Liver (tissue), 9 donors: ENCODE results near the gene KIFC1. TPM values are rescaled to one million over a fixed set of nuclear protein-coding genes. Genes with fewer than 3 reads are reported as not detected.

Source experiments
- DNase-seq: peaks from one replicate; pipeline ENCODE4 v3.0.0-alpha.2; 2017; ENCODE audit warnings: low spot score
- H3K27ac ChIP-seq, 2 donors: one replicate each; pipeline ENCODE4 v1.7.0; 2013; ENCODE audit warnings: inconsistent platforms in 2 of 2, low read length in 2 of 2, control low read depth in 1 of 2, low read depth in 1 of 2, mild to moderate bottlenecking in 1 of 2
- H3K27me3 ChIP-seq, 4 donors: one replicate each; pipeline versions ENCODE4 v1.6.1 to v1.7.0; 2013; ENCODE audit warnings: low read length in 3 of 4, inconsistent platforms in 1 of 4, mild to moderate bottlenecking in 1 of 4, moderate library complexity in 1 of 4; ENCODE audit not compliant: control insufficient read depth in 4 of 4, insufficient read depth in 4 of 4
- H3K36me3 ChIP-seq, 4 donors: one replicate each; pipeline versions ENCODE4 v1.6.1 to v1.7.0; 2013; ENCODE audit warnings: low read length in 3 of 4, mild to moderate bottlenecking in 3 of 4, low read depth in 1 of 4, moderate library complexity in 1 of 4; ENCODE audit not compliant: control insufficient read depth in 4 of 4, insufficient read depth in 3 of 4
- H3K4me1 ChIP-seq, 4 donors: one replicate each; pipeline versions ENCODE4 v1.6.1 to v1.7.0; 2013; ENCODE audit warnings: low read length in 3 of 4, mild to moderate bottlenecking in 3 of 4, moderate library complexity in 1 of 4; ENCODE audit not compliant: control insufficient read depth in 4 of 4, insufficient read depth in 4 of 4
- H3K4me3 ChIP-seq, 3 donors: one replicate each; pipeline versions ENCODE4 v1.6.1 to v1.7.0; 2013; ENCODE audit warnings: low read length in 3 of 3, control low read depth in 1 of 3, low read depth in 1 of 3, mild to moderate bottlenecking in 1 of 3
- H3K9ac ChIP-seq, 2 donors: one replicate each; pipeline ENCODE4 v1.7.0; 2013; ENCODE audit warnings: low read length in 2 of 2, mild to moderate bottlenecking in 2 of 2, moderate library complexity in 2 of 2, control low read depth in 1 of 2, low read depth in 1 of 2
- H3K9me3 ChIP-seq, 4 donors: one replicate each; pipeline versions ENCODE4 v1.6.1 to v1.7.0; 2013; ENCODE audit warnings: low read length in 3 of 4; ENCODE audit not compliant: control insufficient read depth in 4 of 4
- EGR1 ChIP-seq, 2 donors: IDR thresholded peaks; 2 replicates each; pipeline ENCODE4 v1.6.1; 2016 to 2018; ENCODE audit warnings: antibody characterized with exemption in 2 of 2, low read depth in 2 of 2
- FOXA1 ChIP-seq: IDR thresholded peaks from 2 replicates; pipeline ENCODE4 v1.6.1; 2016; ENCODE audit warnings: antibody characterized with exemption
- FOXA2 ChIP-seq: IDR thresholded peaks from 2 replicates; pipeline ENCODE4 v1.6.1; 2016; ENCODE audit warnings: antibody characterized with exemption
- GABPA ChIP-seq, 2 donors: IDR thresholded peaks in 1 of 2; conservative IDR thresholded peaks in 1 of 2; 2 replicates each; pipeline ENCODE4 v1.6.1; 2016; ENCODE audit warnings: antibody characterized with exemption in 2 of 2, mild to moderate bottlenecking in 1 of 2, moderate library complexity in 1 of 2
- HNF4A ChIP-seq, 2 donors: conservative IDR thresholded peaks; 2 replicates each; pipeline ENCODE4 v1.6.1; 2016; ENCODE audit warnings: antibody characterized with exemption in 2 of 2, mild to moderate bottlenecking in 2 of 2
- HNF4G ChIP-seq: IDR thresholded peaks from 2 replicates; pipeline ENCODE4 v1.6.1; 2016; ENCODE audit warnings: antibody characterized with exemption
- JUND ChIP-seq, 2 donors: IDR thresholded peaks; 2 replicates each; pipeline ENCODE4 v1.6.1; 2016; ENCODE audit warnings: antibody characterized with exemption in 2 of 2
- NR2F2 ChIP-seq: IDR thresholded peaks from 2 replicates; pipeline ENCODE4 v1.6.1; 2016; ENCODE audit warnings: antibody characterized with exemption
- RAD21 ChIP-seq, 2 donors: IDR thresholded peaks; 2 replicates each; pipeline ENCODE4 v1.6.1; 2016; ENCODE audit warnings: antibody characterized with exemption in 2 of 2, mild to moderate bottlenecking in 2 of 2
- RXRA ChIP-seq, 2 donors: IDR thresholded peaks; 2 replicates each; pipeline ENCODE4 v1.6.1; 2017 to 2018; ENCODE audit warnings: antibody characterized with exemption in 2 of 2, mild to moderate bottlenecking in 1 of 2
- SP1 ChIP-seq: IDR thresholded peaks from 2 replicates; pipeline ENCODE4 v1.6.1; 2018; ENCODE audit warnings: antibody characterized with exemption, mild to moderate bottlenecking
- YY1 ChIP-seq: IDR thresholded peaks from 2 replicates; pipeline ENCODE4 v1.6.1; 2016; ENCODE audit warnings: antibody characterized with exemption, mild to moderate bottlenecking
- WGBS: extraction: QIAGEN DNeasy Blood & Tissue Kit; methylation state at CpG from one replicate; pipeline ENCODE4 v1.1.7; 2013; 5-methylcytosine and 5-hydroxymethylcytosine counted together
- polyA plus RNA-seq, 2 donors: library from polyadenylated mRNA; stranded (reverse) in 1 of 2; unstranded in 1 of 2; fragments of 200-250 nt in 1 of 2; fragments of >200 nt in 1 of 2; fragmentation: Nextera tagmentation in 1 of 2; extraction: Ambion mirVana in 1 of 2; gene quantifications; one replicate each; pipeline versions ENCODE4 v1.2.1 to v1.2.3, GENCODE V29; 2013 to 2015
- total RNA-seq, 2 donors: library from RNA; depleted of rRNA; stranded (reverse); fragments of >200 nt; gene quantifications; one replicate each; pipeline ENCODE4 v1.2.3, GENCODE V29; 2014
- TF ChIP-seq, protein P1 (sequence below): IDR thresholded peaks from 2 replicates; pipeline ENCODE4 v1.6.1; 2016; ENCODE audit warnings: antibody characterized with exemption
- TF ChIP-seq, protein P2 (sequence below): IDR thresholded peaks from 2 replicates; pipeline ENCODE4 v1.6.1; 2016; ENCODE audit warnings: antibody characterized with exemption
- TF ChIP-seq, protein P3 (sequence below): IDR thresholded peaks from 2 replicates; pipeline ENCODE4 v1.6.1; 2016; ENCODE audit warnings: antibody characterized with exemption
- TF ChIP-seq, protein P4 (sequence below): fragments of 150-350 bp; IDR thresholded peaks from 2 replicates; pipeline ENCODE4 v1.5.1; 2017; ENCODE audit warnings: improper control_type of control experiment, low read depth, low read length; ENCODE audit not compliant: missing input control
- donor health status: healthy.
- donor health status: healthy.
- donor health status: healthy.
- donor health status: healthy.
- donor health status: healthy.

KIFC1 gene
- total and polyA plus RNA-seq, 4 donors: 0.08 to 30.0 (median 1.3) TPM

DNA sequence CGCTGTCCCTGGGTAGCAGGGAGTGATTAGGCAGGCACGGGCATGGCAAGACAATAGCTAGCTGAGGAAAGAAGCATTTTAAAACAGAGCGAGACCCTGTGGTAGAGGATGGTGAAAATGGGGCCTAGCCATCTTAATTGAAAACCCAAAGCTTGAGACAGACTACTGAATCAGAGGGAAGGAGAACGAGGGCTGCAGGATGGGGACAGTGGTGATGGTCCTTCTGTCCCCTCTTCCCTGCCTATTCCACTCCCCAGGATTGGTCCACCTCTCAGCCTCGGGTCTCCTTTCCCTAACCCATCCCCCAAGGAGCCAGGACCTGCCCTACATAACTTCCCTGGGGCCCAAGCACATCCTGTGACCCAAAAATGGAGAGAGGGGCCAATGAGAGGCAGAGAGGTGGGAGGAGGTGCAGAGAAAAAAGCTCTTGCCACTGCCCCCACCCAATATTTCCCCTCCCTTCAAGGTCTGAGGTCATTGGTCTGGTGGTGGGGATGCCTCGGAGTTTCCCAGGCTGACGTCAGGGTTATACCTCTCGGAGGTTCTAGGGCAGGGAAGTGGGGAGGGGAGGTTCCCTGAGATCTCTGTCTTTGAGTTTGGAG lies 27.2 kb downstream of the KIFC1 start:
- H3K36me3 ChIP-seq: peaks cover 6 to 16% (median 12%) of the 10 kb centered on the region in 4 donors
- TF ChIP-seq EGR1 (IDR thresholded peaks at IDR 0.05; ENCODE audit: low read depth in 2 of 2) (no peak), SP1 (no peak), FOXA2 (no peak), JUND (IDR thresholded peaks at IDR 0.05) (no peak), NR2F2 (no peak), RXRA (IDR thresholded peaks at IDR 0.05) (no peak), YY1 (no peak), HNF4A (conservative IDR thresholded peaks at IDR 0.05) (no peak), FOXA1 (no peak), RAD21 (IDR thresholded peaks at IDR 0.05) (no peak), HNF4G (no peak), GABPA (IDR thresholded peaks at IDR 0.05 in 1 of 2, conservative IDR thresholded peaks at IDR 0.05 in 1 of 2) (no peak)
- TF ChIP-seq, protein P1, sequence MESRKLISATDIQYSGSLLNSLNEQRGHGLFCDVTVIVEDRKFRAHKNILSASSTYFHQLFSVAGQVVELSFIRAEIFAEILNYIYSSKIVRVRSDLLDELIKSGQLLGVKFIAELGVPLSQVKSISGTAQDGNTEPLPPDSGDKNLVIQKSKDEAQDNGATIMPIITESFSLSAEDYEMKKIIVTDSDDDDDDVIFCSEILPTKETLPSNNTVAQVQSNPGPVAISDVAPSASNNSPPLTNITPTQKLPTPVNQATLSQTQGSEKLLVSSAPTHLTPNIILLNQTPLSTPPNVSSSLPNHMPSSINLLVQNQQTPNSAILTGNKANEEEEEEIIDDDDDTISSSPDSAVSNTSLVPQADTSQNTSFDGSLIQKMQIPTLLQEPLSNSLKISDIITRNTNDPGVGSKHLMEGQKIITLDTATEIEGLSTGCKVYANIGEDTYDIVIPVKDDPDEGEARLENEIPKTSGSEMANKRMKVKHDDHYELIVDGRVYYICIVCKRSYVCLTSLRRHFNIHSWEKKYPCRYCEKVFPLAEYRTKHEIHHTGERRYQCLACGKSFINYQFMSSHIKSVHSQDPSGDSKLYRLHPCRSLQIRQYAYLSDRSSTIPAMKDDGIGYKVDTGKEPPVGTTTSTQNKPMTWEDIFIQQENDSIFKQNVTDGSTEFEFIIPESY: no peak
- TF ChIP-seq, protein P2, sequence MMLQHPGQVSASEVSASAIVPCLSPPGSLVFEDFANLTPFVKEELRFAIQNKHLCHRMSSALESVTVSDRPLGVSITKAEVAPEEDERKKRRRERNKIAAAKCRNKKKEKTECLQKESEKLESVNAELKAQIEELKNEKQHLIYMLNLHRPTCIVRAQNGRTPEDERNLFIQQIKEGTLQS: no peak
- TF ChIP-seq, protein P3, sequence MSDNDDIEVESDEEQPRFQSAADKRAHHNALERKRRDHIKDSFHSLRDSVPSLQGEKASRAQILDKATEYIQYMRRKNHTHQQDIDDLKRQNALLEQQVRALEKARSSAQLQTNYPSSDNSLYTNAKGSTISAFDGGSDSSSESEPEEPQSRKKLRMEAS: no peak
- TF ChIP-seq, protein P4, sequence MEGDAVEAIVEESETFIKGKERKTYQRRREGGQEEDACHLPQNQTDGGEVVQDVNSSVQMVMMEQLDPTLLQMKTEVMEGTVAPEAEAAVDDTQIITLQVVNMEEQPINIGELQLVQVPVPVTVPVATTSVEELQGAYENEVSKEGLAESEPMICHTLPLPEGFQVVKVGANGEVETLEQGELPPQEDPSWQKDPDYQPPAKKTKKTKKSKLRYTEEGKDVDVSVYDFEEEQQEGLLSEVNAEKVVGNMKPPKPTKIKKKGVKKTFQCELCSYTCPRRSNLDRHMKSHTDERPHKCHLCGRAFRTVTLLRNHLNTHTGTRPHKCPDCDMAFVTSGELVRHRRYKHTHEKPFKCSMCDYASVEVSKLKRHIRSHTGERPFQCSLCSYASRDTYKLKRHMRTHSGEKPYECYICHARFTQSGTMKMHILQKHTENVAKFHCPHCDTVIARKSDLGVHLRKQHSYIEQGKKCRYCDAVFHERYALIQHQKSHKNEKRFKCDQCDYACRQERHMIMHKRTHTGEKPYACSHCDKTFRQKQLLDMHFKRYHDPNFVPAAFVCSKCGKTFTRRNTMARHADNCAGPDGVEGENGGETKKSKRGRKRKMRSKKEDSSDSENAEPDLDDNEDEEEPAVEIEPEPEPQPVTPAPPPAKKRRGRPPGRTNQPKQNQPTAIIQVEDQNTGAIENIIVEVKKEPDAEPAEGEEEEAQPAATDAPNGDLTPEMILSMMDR: no peak
- peak overlapping the region in 1 of 2 donors; percentile 63 for H3K9ac ChIP-seq
- DNase-seq: no peak
- peak overlapping the region; percentile 80 to 89 for H3K27ac ChIP-seq
- no peaks in the 10 kb centered on the region for H3K27me3 ChIP-seq
- WGBS: 53% methylated on average over 8 of the region's 8 CpGs
- H3K4me3 ChIP-seq: peak overlapping the region; percentile 21 to 53 (median 51)
- peaks cover 10 to 31% (median 21%) of the 10 kb centered on the region in 4 donors for H3K4me1 ChIP-seq
- H3K9me3 ChIP-seq: no peaks in the 10 kb centered on the region

DNA sequence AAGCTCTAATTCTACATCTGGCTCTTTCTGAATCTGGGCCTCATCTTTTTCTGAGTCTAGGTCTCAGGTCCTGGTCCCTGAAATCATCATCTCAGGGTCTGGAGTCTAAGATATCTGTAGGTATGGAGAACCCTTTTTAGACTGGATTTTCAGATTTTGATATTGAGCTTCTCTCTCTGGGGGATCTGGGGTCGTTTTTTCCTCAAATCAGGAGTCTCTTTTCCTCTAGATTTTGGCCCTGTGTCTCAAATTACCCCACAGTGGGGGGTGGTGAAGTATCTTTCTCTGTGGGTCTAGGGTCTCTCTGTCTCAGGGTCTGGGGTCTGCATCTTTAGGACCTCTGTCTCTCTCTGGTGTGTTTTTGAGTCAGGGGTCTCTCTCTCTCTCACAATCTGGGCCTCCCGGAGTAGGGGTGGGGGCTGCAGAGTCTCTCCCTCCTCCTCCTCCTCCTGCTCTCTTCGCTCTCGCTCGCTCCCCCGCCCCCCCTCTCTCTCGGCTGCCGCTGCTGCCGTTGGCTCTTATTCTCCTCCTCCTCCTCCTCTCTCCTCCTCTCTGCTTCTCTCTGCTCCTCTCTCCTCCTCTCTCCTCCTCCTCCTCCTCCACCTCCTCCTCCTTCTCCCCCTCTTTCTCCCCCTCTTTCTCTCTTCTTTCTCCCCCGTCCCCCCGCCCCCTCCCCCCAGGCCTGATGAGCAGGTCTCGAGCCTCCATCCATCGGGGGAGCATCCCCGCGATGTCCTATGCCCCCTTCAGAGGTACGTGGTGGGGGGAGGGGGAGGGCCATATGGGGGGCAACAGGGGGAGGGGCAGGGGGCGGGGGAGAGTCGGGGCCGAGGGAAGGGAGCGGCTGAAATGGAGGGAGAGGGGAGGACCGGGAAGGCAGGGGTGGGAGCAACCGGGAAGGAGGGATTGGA lies 28.2 kb downstream of the KIFC1 start, which contains the start of gene SYNGAP1:
Gene SYNGAP1 (plus strand): TSS at position 486 of the 911 bp plus-strand sequence. CDS start 200 bp downstream, at position 686.
- no peak for DNase-seq
- TF ChIP-seq FOXA1: no peak
- no peak for TF ChIP-seq YY1
- no peak within 1 kb of the TSS for H3K4me3 ChIP-seq
- peaks cover 11 to 31% (median 23%) of the 10 kb centered on the region in 4 donors for H3K4me1 ChIP-seq
- no peak within 1 kb of the TSS for H3K27ac ChIP-seq
- WGBS: 12% methylated on average over 22 of the region's 22 CpGs
- H3K9me3 ChIP-seq: no peaks in the 10 kb centered on the region
- H3K9ac ChIP-seq: no peak within 1 kb of the TSS
- peaks cover 4 to 9% (median 6%) of the 10 kb centered on the region in 4 donors for H3K36me3 ChIP-seq
- no peaks in the 10 kb centered on the region for H3K27me3 ChIP-seq
